ENCODE results near the gene NAV2. TPM values are rescaled to one million over a fixed set of nuclear protein-coding genes. Genes with fewer than 3 reads are reported as not detected.

The NAV2 gene
- total and polyA plus RNA-seq, 11 donors, result 7.6 to 46.5 (median 20.2) TPM

DNA sequence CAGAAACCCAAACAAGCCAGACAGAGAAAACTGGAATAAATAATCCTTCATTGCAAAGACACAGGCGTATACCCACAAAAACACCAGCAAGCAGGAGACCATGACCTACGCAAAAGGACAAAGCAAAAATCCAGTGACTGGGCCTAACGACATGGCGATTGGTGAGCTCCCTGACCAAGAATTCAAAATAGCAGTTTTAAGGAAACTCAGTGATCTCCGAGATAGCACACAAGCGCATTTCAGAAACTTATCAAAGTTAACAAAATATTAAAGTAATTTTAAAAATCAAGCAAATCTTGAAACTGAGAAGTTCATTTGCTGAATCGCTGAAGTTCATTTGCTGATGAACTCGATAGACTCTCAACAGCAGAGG lies 420.0 kb downstream of the NAV2 start:
- Histone ChIP-seq H3K4me1 (peaks cover 0 to 12% (median 4%) of the 10 kb centered on the region in 12 donors), H3K4me3 (peak overlapping the region in 8 of 12 donors; percentile 29 to 57 (median 50)), H3K36me3 (no peaks in the 10 kb centered on the region), H3K27ac (no peak overlapping the region), H3K27me3 (peaks cover 0 to 29% (median 0%) of the 10 kb centered on the region in 9 donors), H3K9me3 (no peaks in the 10 kb centered on the region)
- WGBS, 4 donors, result 51 to 55% (median 52%) methylated on average over 8 of the region's 8 CpGs
- intact Hi-C loops (cut with DNase I), result loop anchor here in 9 of 10 donors (1.0 to 10.0 kb wide), 9 partner anchors 180 to 570 kb away; no protein-coding TSS in a partner anchor
- ATAC-seq, result no peak
- no peak for DNase-seq
- TF ChIP-seq POLR2A (IDR thresholded peaks at IDR 0.05), result no peak
- TF ChIP-seq, protein P1, sequence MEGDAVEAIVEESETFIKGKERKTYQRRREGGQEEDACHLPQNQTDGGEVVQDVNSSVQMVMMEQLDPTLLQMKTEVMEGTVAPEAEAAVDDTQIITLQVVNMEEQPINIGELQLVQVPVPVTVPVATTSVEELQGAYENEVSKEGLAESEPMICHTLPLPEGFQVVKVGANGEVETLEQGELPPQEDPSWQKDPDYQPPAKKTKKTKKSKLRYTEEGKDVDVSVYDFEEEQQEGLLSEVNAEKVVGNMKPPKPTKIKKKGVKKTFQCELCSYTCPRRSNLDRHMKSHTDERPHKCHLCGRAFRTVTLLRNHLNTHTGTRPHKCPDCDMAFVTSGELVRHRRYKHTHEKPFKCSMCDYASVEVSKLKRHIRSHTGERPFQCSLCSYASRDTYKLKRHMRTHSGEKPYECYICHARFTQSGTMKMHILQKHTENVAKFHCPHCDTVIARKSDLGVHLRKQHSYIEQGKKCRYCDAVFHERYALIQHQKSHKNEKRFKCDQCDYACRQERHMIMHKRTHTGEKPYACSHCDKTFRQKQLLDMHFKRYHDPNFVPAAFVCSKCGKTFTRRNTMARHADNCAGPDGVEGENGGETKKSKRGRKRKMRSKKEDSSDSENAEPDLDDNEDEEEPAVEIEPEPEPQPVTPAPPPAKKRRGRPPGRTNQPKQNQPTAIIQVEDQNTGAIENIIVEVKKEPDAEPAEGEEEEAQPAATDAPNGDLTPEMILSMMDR (IDR thresholded peaks at IDR 0.05), result peak in 2 of 12 donors; percentile 2 to 12

GRCh38 chr11:20134991-20135736 lies 422.5 kb downstream of the NAV2 start:
- DNase-seq (no peak), ATAC-seq (no peak)
- H3K27ac ChIP-seq, result no peak overlapping the region
- H3K4me3 ChIP-seq, result no peak overlapping the region
- peaks cover 0 to 16% (median 4%) of the 10 kb centered on the region in 12 donors for H3K4me1 ChIP-seq
- H3K9me3 ChIP-seq, result no peaks in the 10 kb centered on the region
- H3K36me3 ChIP-seq, result no peaks in the 10 kb centered on the region
- intact Hi-C loops (cut with DNase I), result loop anchor here in 7 of 10 donors (5.0 to 10.0 kb wide), 9 partner anchors 183 to 573 kb away; no protein-coding TSS in a partner anchor
- H3K27me3 ChIP-seq, result peaks cover 0 to 34% (median 0%) of the 10 kb centered on the region in 9 donors
- 78 to 92% (median 85%) methylated on average over 5 of the region's 5 CpGs for WGBS, 4 donors
- no peak for TF ChIP-seq POLR2A (IDR thresholded peaks at IDR 0.05)
- TF ChIP-seq, protein P1 (IDR thresholded peaks at IDR 0.05), result no peak

- Histone ChIP-seq H3K4me3 (no peak overlapping the region), H3K27me3 (peaks cover 0 to 38% (median 0%) of the 10 kb centered on the region in 9 donors), H3K9me3 (no peaks in the 10 kb centered on the region), H3K27ac (no peak overlapping the region), H3K4me1 (peaks cover 0 to 8% (median 0%) of the 10 kb centered on the region in 12 donors), H3K36me3 (no peaks in the 10 kb centered on the region)
- intact Hi-C loops (cut with DNase I), result loop anchor here in 2 of 10 donors (5.0 to 10.0 kb wide), 3 partner anchors 193 to 465 kb away; no protein-coding TSS in a partner anchor
- TF ChIP-seq, protein P1 (IDR thresholded peaks at IDR 0.05), result no peak
- TF ChIP-seq POLR2A (IDR thresholded peaks at IDR 0.05), result no peak
- ATAC-seq (peak in 1 of 4 donors; percentile 50), DNase-seq (no peak)
Measured at GRCh38 chr11:20137637-20138036, 425.0 kb downstream of the NAV2 start.

DNA sequence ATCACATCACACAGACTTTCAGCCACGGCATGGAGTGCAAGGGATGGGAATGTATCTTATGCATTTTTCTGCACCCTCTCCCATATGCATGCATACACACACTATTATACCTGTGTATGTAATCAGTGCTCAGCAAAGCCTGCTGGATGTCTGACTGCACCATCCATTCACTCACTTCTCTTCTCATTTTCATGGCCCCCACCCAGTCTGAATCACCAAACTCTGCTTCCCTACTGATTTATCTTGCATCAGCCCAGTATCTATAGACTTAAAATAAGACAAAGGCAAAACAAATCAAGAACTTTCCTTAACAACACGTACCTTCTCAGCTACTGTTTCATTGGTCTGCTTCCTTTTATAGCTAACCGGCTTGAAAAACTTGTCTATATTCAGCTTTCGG lies 426.1 kb downstream of the NAV2 start:
- DNase-seq (no peak), ATAC-seq (no peak)
- H3K9me3 ChIP-seq, result no peaks in the 10 kb centered on the region
- 78 to 81% (median 80%) methylated on average over 4 of the region's 4 CpGs for WGBS, 4 donors
- peaks cover 0 to 29% (median 0%) of the 10 kb centered on the region in 9 donors for H3K27me3 ChIP-seq
- intact Hi-C loops (cut with DNase I), result loop anchor here in 2 of 10 donors (5.0 to 10.0 kb wide), 3 partner anchors 194 to 464 kb away; no protein-coding TSS in a partner anchor
- no peaks in the 10 kb centered on the region for H3K36me3 ChIP-seq
- TF ChIP-seq, protein P1 (IDR thresholded peaks at IDR 0.05), result no peak
- no peak for TF ChIP-seq POLR2A (IDR thresholded peaks at IDR 0.05)
- H3K27ac ChIP-seq, result no peak overlapping the region
- peaks cover 0 to 8% (median 0%) of the 10 kb centered on the region in 12 donors for H3K4me1 ChIP-seq
- H3K4me3 ChIP-seq, result no peak overlapping the region
